CD4-positive, alpha-beta memory T cell (primary cell): ENCODE results near the gene HMGN3. TPM values are rescaled to one million over a fixed set of nuclear protein-coding genes. Genes with fewer than 3 reads are reported as not detected.

Experiments used
- CTCF ChIA-PET: fragments of 350-600 bp; sonication (Branson Sonifier 250); formaldehyde crosslinking; loops from one replicate; lab custom pipeline; 2021; ENCODE audit warnings: inconsistent platforms; ENCODE audit not compliant: partially characterized antibody; lab: Charles Lee
- POLR2A ChIA-PET: fragments of 350-600 bp; sonication (Branson Sonifier 250); formaldehyde crosslinking; loops from one replicate; lab custom pipeline; 2021; ENCODE audit not compliant: partially characterized antibody; lab: Charles Lee
- DNase-seq, 5 donors: peaks; one replicate each; pipeline versions ENCODE4 v3.0.0 to v3.0.0-alpha.2; 2020 to 2022; ENCODE audit warnings: mixed read lengths in 1 of 5
- H3K27ac ChIP-seq: one replicate; pipeline ENCODE4 v1.7.0; 2013; ENCODE audit warnings: low read depth, low read length
- H3K27me3 ChIP-seq: 2 replicates; pipeline ENCODE4 v1.7.0; 2013; ENCODE audit warnings: mild to moderate bottlenecking, low read length, moderate library complexity; ENCODE audit not compliant: insufficient read depth
- H3K36me3 ChIP-seq: 2 replicates; pipeline ENCODE4 v1.7.0; 2013; ENCODE audit warnings: mild to moderate bottlenecking, low read length, moderate library complexity; ENCODE audit not compliant: insufficient read depth
- H3K4me1 ChIP-seq: 2 replicates; pipeline ENCODE4 v1.7.0; 2013; ENCODE audit warnings: mild to moderate bottlenecking, low read length, moderate library complexity; ENCODE audit not compliant: insufficient read depth
- H3K4me3 ChIP-seq, 2 donors: one replicate each; pipeline ENCODE4 v1.7.0; 2013; ENCODE audit warnings: low read length in 2 of 2, mild to moderate bottlenecking in 1 of 2
- H3K9me3 ChIP-seq, 2 donors: one replicate each; pipeline ENCODE4 v1.7.0; 2013; ENCODE audit warnings: low read length in 2 of 2, control low read depth in 1 of 2; ENCODE audit not compliant: control insufficient read depth in 1 of 2
- H3K27ac Mint-ChIP-seq, 7 donors: one replicate each; pipeline ENCODE4 v1.8.0; 2020 to 2021; ENCODE audit warnings: mixed read lengths in 7 of 7, mild to moderate bottlenecking in 6 of 7, inconsistent platforms in 3 of 7, moderate library complexity in 3 of 7
- H3K27me3 Mint-ChIP-seq, 2 donors: one replicate each; pipeline ENCODE4 v1.8.0; 2020 to 2021; ENCODE audit warnings: mixed read lengths in 2 of 2
- H3K36me3 Mint-ChIP-seq, 2 donors: one replicate each; pipeline ENCODE4 v1.8.0; 2020 to 2021; ENCODE audit warnings: mixed read lengths in 2 of 2, inconsistent platforms in 1 of 2, mild to moderate bottlenecking in 1 of 2
- H3K4me1 Mint-ChIP-seq, 4 donors: one replicate each; pipeline ENCODE4 v1.8.0; 2020 to 2021; ENCODE audit warnings: mixed read lengths in 4 of 4, mild to moderate bottlenecking in 1 of 4
- H3K4me3 Mint-ChIP-seq, 8 donors: one replicate each; pipeline ENCODE4 v1.8.0; 2020 to 2021; ENCODE audit warnings: mixed read lengths in 8 of 8, mild to moderate bottlenecking in 7 of 8, moderate library complexity in 6 of 8, inconsistent platforms in 3 of 8
- H3K9me3 Mint-ChIP-seq, 8 donors: one replicate each; pipeline ENCODE4 v1.8.0; 2020 to 2021; ENCODE audit warnings: mixed read lengths in 8 of 8, mild to moderate bottlenecking in 5 of 8, inconsistent platforms in 3 of 8, moderate library complexity in 1 of 8
- intact Hi-C: fragments of 100-400 bp; cut with micrococcal nuclease; formaldehyde crosslinking; loops from one replicate; pipeline ENCODE4 v1.15.1; 2023
- polyA plus RNA-seq, 2 donors: library from polyadenylated mRNA; unstranded; fragments of 300-500 nt; fragmentation: Illumina TruSeq; gene quantifications; one replicate each; pipeline ENCODE4 v1.2.3, GENCODE V29; 2021
- total RNA-seq, 2 experiments: library from RNA; stranded (reverse); gene quantifications; one replicate each; pipeline ENCODE4 v1.2.3, GENCODE V29; 2021

The HMGN3 gene
- total and polyA plus RNA-seq, 4 experiments from 2014 or later = 39.4 to 85.6 (median 57.8) TPM

DNA sequence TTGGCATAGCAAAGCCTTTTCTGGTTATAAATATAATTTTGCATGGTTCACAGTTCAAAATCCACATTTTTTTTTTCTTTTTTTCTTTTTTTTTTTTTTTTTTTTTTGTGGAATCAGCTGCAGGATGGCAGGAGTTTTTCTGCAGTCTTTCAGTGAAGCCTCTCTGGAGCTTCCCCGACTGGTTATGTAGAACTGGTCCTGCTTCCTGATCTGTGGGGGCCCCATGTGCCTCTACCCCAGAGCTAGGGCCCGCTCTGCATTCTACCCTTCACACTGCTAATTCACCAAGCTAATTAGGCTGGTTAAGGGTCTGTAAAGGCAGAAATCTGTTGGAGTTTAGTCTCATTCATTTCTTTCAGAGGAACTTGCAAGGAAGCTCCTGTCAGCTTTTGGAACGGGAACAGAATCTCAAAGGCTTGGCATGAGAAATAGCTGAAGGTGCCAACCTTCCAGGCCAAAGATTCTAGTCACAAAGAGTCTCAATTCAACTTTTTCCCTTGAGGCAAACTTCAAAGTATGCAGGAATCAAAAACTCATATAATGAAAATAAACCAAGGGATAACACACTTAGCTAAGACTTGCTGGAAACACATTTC, 45.5 kb downstream of the HMGN3 start:
- Histone ChIP-seq H3K27ac (no peak overlapping the region), H3K9me3 (peaks cover 0 to 4% of the 10 kb centered on the region in 2 donors), H3K4me1 (no peaks in the 10 kb centered on the region), H3K4me3 (no peak overlapping the region), H3K27me3 (no peaks in the 10 kb centered on the region), H3K36me3 (no peaks in the 10 kb centered on the region)
- H3K9me3 Mint-ChIP-seq = peaks cover 4 to 24% (median 15%) of the 10 kb centered on the region in 8 donors
- intact Hi-C loops = no loop called here
- peaks cover 1 to 2% of the 10 kb centered on the region in 2 donors for H3K27me3 Mint-ChIP-seq
- no peak for DNase-seq
- H3K4me3 Mint-ChIP-seq = no peak overlapping the region
- POLR2A ChIA-PET = no interaction called here
- peaks cover 2 to 13% of the 10 kb centered on the region in 2 donors for H3K36me3 Mint-ChIP-seq
- CTCF ChIA-PET = no interaction called here
- H3K27ac Mint-ChIP-seq = no peak overlapping the region
- H3K4me1 Mint-ChIP-seq = no peaks in the 10 kb centered on the region

GRCh38 chr6:79188107-79188506, 46.4 kb downstream of the HMGN3 start:
- intact Hi-C loops = no loop called here
- Histone ChIP-seq H3K36me3 (no peaks in the 10 kb centered on the region), H3K27me3 (no peaks in the 10 kb centered on the region), H3K4me3 (no peak overlapping the region), H3K27ac (no peak overlapping the region), H3K4me1 (no peaks in the 10 kb centered on the region), H3K9me3 (peaks cover 0 to 4% of the 10 kb centered on the region in 2 donors)
- POLR2A ChIA-PET = no interaction called here
- CTCF ChIA-PET = no interaction called here
- H3K9me3 Mint-ChIP-seq = peaks cover 4 to 21% (median 14%) of the 10 kb centered on the region in 8 donors
- peaks cover 1 to 2% of the 10 kb centered on the region in 2 donors for H3K27me3 Mint-ChIP-seq
- no peak overlapping the region for H3K4me3 Mint-ChIP-seq
- peaks cover 2 to 11% of the 10 kb centered on the region in 2 donors for H3K36me3 Mint-ChIP-seq
- no peak for DNase-seq
- H3K27ac Mint-ChIP-seq = no peak overlapping the region
- no peaks in the 10 kb centered on the region for H3K4me1 Mint-ChIP-seq

GRCh38 chr6:79186564-79186963, 47.9 kb downstream of the HMGN3 start:
- no peaks in the 10 kb centered on the region for H3K36me3 ChIP-seq
- no peak for DNase-seq
- H3K27ac ChIP-seq = no peak overlapping the region
- peaks cover 0 to 3% of the 10 kb centered on the region in 2 donors for H3K36me3 Mint-ChIP-seq
- POLR2A ChIA-PET = no interaction called here
- no peak overlapping the region for H3K4me3 Mint-ChIP-seq
- peaks cover 2 to 10% (median 6%) of the 10 kb centered on the region in 8 donors for H3K9me3 Mint-ChIP-seq
- intact Hi-C loops = no loop called here
- H3K9me3 ChIP-seq = peaks cover 0 to 4% of the 10 kb centered on the region in 2 donors
- H3K4me1 ChIP-seq = no peaks in the 10 kb centered on the region
- H3K4me3 ChIP-seq = no peak overlapping the region
- H3K27me3 ChIP-seq = no peaks in the 10 kb centered on the region
- H3K27ac Mint-ChIP-seq = no peak overlapping the region
- no peaks in the 10 kb centered on the region for H3K4me1 Mint-ChIP-seq
- CTCF ChIA-PET = no interaction called here
- H3K27me3 Mint-ChIP-seq = peaks cover 1 to 2% of the 10 kb centered on the region in 2 donors

GRCh38 chr6:79184641-79185040, 49.8 kb downstream of the HMGN3 start:
- H3K27me3 ChIP-seq = no peaks in the 10 kb centered on the region
- CTCF ChIA-PET = no interaction called here
- DNase-seq = no peak
- Mint-ChIP-seq H3K4me3 (no peak overlapping the region), H3K27me3 (peaks cover 1 to 2% of the 10 kb centered on the region in 2 donors), H3K27ac (no peak overlapping the region), H3K4me1 (no peaks in the 10 kb centered on the region), H3K36me3 (no peaks in the 10 kb centered on the region), H3K9me3 (peaks cover 0 to 2% (median 0%) of the 10 kb centered on the region in 8 donors)
- H3K9me3 ChIP-seq = no peaks in the 10 kb centered on the region
- H3K36me3 ChIP-seq = no peaks in the 10 kb centered on the region
- no peaks in the 10 kb centered on the region for H3K4me1 ChIP-seq
- POLR2A ChIA-PET = no interaction called here
- no peak overlapping the region for H3K4me3 ChIP-seq
- intact Hi-C loops = no loop called here
- no peak overlapping the region for H3K27ac ChIP-seq

GRCh38 chr6:79184086-79184485, 50.4 kb downstream of the HMGN3 start:
- Histone ChIP-seq H3K4me1 (no peaks in the 10 kb centered on the region), H3K4me3 (no peak overlapping the region), H3K9me3 (no peaks in the 10 kb centered on the region), H3K36me3 (no peaks in the 10 kb centered on the region), H3K27ac (no peak overlapping the region), H3K27me3 (no peaks in the 10 kb centered on the region)
- no peak overlapping the region for H3K27ac Mint-ChIP-seq
- no peak for DNase-seq
- H3K9me3 Mint-ChIP-seq = peaks cover 0 to 2% (median 0%) of the 10 kb centered on the region in 8 donors
- intact Hi-C loops = no loop called here
- H3K36me3 Mint-ChIP-seq = no peaks in the 10 kb centered on the region
- CTCF ChIA-PET = no interaction called here
- H3K27me3 Mint-ChIP-seq = peaks cover 1 to 2% of the 10 kb centered on the region in 2 donors
- H3K4me3 Mint-ChIP-seq = no peak overlapping the region
- no peaks in the 10 kb centered on the region for H3K4me1 Mint-ChIP-seq
- POLR2A ChIA-PET = no interaction called here

GRCh38 chr6:79180052-79180451, 54.4 kb downstream of the HMGN3 start:
- no peak overlapping the region for H3K4me3 ChIP-seq
- CTCF ChIA-PET = no interaction called here

DNA sequence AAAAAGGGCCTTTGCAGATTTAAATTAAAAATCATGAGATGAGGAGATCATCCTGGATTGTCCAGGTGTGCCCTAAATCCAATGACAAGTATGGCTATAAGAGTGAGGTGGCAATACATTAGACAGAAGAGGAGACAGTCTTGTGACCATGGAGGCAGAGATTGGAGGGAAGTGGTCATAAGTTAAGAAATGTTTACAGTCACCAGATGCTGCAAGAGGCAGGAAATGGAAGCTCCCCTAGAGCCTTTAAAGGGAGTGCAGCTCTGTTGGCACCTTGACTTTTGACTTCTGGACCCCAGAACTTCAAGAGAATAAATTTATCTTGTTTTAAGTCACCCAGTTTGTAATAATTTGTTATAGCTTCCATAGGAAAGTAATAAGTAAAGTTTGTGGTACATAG, 61.1 kb downstream of the HMGN3 start:
- no peaks in the 10 kb centered on the region for H3K4me1 ChIP-seq
- intact Hi-C loops = no loop called here
- no peaks in the 10 kb centered on the region for H3K27me3 ChIP-seq
- Mint-ChIP-seq H3K4me3 (no peak overlapping the region), H3K9me3 (peaks cover 0 to 6% (median 2%) of the 10 kb centered on the region in 8 donors), H3K27me3 (peaks cover 6 to 10% of the 10 kb centered on the region in 2 donors), H3K4me1 (no peaks in the 10 kb centered on the region), H3K36me3 (no peaks in the 10 kb centered on the region), H3K27ac (no peak overlapping the region)
- no peak for DNase-seq
- no peaks in the 10 kb centered on the region for H3K9me3 ChIP-seq
- H3K36me3 ChIP-seq = no peaks in the 10 kb centered on the region
- ChIA-PET POLR2A (no interaction called here), CTCF (no interaction called here)
- H3K27ac ChIP-seq = no peak overlapping the region
- no peak overlapping the region for H3K4me3 ChIP-seq

More at GRCh38 chr6:79180052-79180451, 54.4 kb downstream of the HMGN3 start:
- POLR2A ChIA-PET = no interaction called here
- Mint-ChIP-seq H3K4me3 (no peak overlapping the region), H3K36me3 (no peaks in the 10 kb centered on the region), H3K4me1 (no peaks in the 10 kb centered on the region), H3K27me3 (peaks cover 3 to 5% of the 10 kb centered on the region in 2 donors), H3K9me3 (peaks cover 0 to 6% (median 2%) of the 10 kb centered on the region in 8 donors), H3K27ac (no peak overlapping the region)
- Histone ChIP-seq H3K9me3 (no peaks in the 10 kb centered on the region), H3K4me1 (no peaks in the 10 kb centered on the region), H3K27me3 (no peaks in the 10 kb centered on the region), H3K36me3 (no peaks in the 10 kb centered on the region), H3K27ac (no peak overlapping the region)
- DNase-seq = no peak
- intact Hi-C loops = no loop called here
